Activated CD4-positive, alpha-beta T cell treated with anti-CD3 and anti-CD28 coated beads for 36 hours (primary cell): ENCODE results near the gene E2F4. TPM values are rescaled to one million over a fixed set of nuclear protein-coding genes. Genes with fewer than 3 reads are reported as not detected.

Source experiments
- ATAC-seq: fragments of 200-7000 bp; cut with Tn5 transposase; one replicate; pipeline ENCODE4 v1.10.0; 2021; ENCODE audit warnings: mild to moderate bottlenecking, moderate library complexity
- CTCF ChIA-PET: fragments of 350-600 bp; sonication (Branson Sonifier 250); formaldehyde crosslinking; loops from one replicate; lab custom pipeline; 2021; ENCODE audit warnings: antibody characterized with exemption; lab: Charles Lee
- POLR2A ChIA-PET: fragments of 350-600 bp; sonication (Branson Sonifier 250); formaldehyde crosslinking; loops from one replicate; lab custom pipeline; 2021; ENCODE audit warnings: antibody characterized with exemption, inconsistent platforms; lab: Charles Lee
- DNase-seq: peaks from one replicate; pipeline ENCODE4 v3.0.0-alpha.2; 2020
- H3K27ac Mint-ChIP-seq: one replicate; pipeline ENCODE4 v1.8.0; 2021; ENCODE audit warnings: mixed read lengths
- H3K27me3 Mint-ChIP-seq: one replicate; pipeline ENCODE4 v1.8.0; 2021; ENCODE audit warnings: mixed read lengths
- H3K36me3 Mint-ChIP-seq: one replicate; pipeline ENCODE4 v1.8.0; 2021; ENCODE audit warnings: low read depth, mixed read lengths
- H3K4me1 Mint-ChIP-seq: one replicate; pipeline ENCODE4 v1.8.0; 2021; ENCODE audit warnings: mixed read lengths
- H3K4me3 Mint-ChIP-seq: one replicate; pipeline ENCODE4 v1.8.0; 2021; ENCODE audit warnings: mild to moderate bottlenecking, moderate library complexity, mixed read lengths
- H3K9me3 Mint-ChIP-seq: one replicate; pipeline ENCODE4 v1.8.0; 2021; ENCODE audit warnings: low read depth, mixed read lengths
- intact Hi-C, 2 experiments: fragments of 100-400 bp; cut with DNase I in 1 of 2; cut with micrococcal nuclease in 1 of 2; formaldehyde crosslinking; loops; one replicate each; pipeline versions ENCODE4 v1.14.2 to v1.15.1; 2022 to 2024; cut with DNase I, micrococcal nuclease
- total RNA-seq, 2 experiments: library from RNA; stranded (reverse); gene quantifications; one replicate each; pipeline ENCODE4 v1.2.3, GENCODE V29; 2021

E2F4 gene, protein sequence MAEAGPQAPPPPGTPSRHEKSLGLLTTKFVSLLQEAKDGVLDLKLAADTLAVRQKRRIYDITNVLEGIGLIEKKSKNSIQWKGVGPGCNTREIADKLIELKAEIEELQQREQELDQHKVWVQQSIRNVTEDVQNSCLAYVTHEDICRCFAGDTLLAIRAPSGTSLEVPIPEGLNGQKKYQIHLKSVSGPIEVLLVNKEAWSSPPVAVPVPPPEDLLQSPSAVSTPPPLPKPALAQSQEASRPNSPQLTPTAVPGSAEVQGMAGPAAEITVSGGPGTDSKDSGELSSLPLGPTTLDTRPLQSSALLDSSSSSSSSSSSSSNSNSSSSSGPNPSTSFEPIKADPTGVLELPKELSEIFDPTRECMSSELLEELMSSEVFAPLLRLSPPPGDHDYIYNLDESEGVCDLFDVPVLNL
- 100 to 1,000 TPM in 1 of 2 experiments, 10 to 100 TPM in 1; 91.4 to 110 TPM for total RNA-seq

DNA sequence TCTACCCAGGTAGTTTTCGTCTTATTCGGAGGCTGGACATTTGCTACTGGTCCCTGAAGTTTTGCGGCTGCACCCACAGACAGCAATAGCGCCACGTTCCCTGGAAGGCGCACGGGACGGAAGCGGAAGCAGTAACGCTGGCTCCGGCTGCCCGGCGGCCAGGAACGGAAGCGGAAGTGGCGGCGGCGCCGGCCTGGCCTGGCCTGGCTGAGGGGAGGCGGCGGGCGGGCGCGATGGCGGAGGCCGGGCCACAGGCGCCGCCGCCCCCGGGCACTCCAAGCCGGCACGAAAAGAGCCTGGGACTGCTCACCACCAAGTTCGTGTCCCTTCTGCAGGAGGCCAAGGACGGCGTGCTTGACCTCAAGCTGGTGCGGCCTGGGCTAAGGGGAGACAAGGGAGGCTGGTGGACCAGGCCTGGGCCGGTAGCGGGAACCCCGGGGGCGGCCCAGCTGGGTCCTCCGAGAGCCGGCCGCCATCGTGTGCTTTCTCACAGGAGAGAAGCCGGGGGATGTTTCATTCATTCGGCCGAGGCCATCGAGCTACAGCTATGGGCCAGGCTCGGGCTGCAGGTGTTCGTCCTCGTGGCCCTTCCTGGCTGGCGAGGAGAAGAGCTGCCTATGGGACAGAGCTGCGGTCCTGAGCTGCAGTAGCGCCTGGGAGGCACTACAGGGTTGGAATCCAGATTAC lies at the start of gene E2F4:
Gene E2F4, plus strand, starts transcription at position 161 of the 687 bp plus-strand sequence. Its CDS starts 73 bp downstream, at position 234.
- Mint-ChIP-seq H3K4me3 (peak within 1 kb of the TSS; percentile 93), H3K4me1 (peaks cover 32% of the 10 kb centered on the region)
- intact Hi-C loops, result loop anchor here (1.0 to 5.0 kb wide), 8 partner anchors 9 to 468 kb away; partner anchors contain the start of genes MATCAP1 (in 2 of the 2), TMEM208 (in 2 of the 2), ACD (in 1 of the 2) and ATP6V0D1 (in 1 of the 2)

GRCh38 chr16:67142342-67142741 lies 49.6 kb upstream of the E2F4 start:
- H3K27ac Mint-ChIP-seq, result no peak overlapping the region
- H3K36me3 Mint-ChIP-seq, result peaks cover 52% of the 10 kb centered on the region
- no peaks in the 10 kb centered on the region for H3K27me3 Mint-ChIP-seq
- intact Hi-C loops, result no loop called here
- no peaks in the 10 kb centered on the region for H3K9me3 Mint-ChIP-seq
- H3K4me3 Mint-ChIP-seq, result no peak overlapping the region
- DNase-seq (no peak), ATAC-seq (no peak)
- ChIA-PET CTCF (interaction anchor here (1.1 to 2.5 kb wide), 2 partner anchors 27 to 124 kb away, joined by 3 to 5 read pairs; no protein-coding TSS in a partner anchor), POLR2A (interaction anchor here (0.8 kb wide), 1 partner anchor 9 kb away, joined by 3 read pairs; the partner anchor contains the start of gene B3GNT9)
- H3K4me1 Mint-ChIP-seq, result no peaks in the 10 kb centered on the region

More for the DNA sequence above, at the start of gene E2F4:
- Mint-ChIP-seq H3K36me3 (peaks cover 39% of the 10 kb centered on the region), H3K27me3 (no peaks in the 10 kb centered on the region), H3K27ac (peak within 1 kb of the TSS; percentile 93), H3K9me3 (no peaks in the 10 kb centered on the region)
- ATAC-seq (peak; percentile 96), DNase-seq (peak; percentile 92)
- ChIA-PET CTCF (interaction anchor here (0.8 to 1.3 kb wide), 2 partner anchors 33 to 37 kb away, joined by 3 to 5 read pairs; no protein-coding TSS in a partner anchor), POLR2A (no interaction called here)

DNA sequence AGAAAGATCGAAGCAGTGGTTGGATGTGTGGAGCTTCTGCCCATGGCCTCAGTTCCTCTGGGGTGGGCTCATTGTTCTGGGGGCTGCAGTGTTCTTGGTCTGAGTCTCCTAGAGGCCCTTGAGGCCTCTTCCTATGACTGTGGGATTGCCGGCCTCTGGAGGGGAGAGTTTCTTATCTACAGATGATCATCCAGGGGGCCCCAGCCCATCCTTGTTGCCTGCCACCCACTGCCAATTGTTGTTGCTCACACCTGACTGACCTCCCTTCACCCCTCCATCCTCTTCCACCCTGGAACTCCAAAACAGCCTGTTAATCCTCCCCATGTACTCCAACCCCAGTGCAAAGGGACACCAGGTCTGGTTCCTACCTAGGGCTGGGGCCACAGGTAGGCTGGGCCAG lies 47.0 kb upstream of the E2F4 start:
- Mint-ChIP-seq H3K27ac (no peak overlapping the region), H3K27me3 (peaks cover 3% of the 10 kb centered on the region), H3K9me3 (no peaks in the 10 kb centered on the region), H3K4me3 (no peak overlapping the region), H3K4me1 (no peaks in the 10 kb centered on the region), H3K36me3 (peaks cover 55% of the 10 kb centered on the region)
- intact Hi-C loops, result no loop called here
- POLR2A ChIA-PET, result no interaction called here
- CTCF ChIA-PET, result interaction anchor here (1.5 to 1.9 kb wide), 2 partner anchors 10 to 127 kb away, joined by 4 to 7 read pairs; no protein-coding TSS in a partner anchor
- no peak for ATAC-seq
- no peak for DNase-seq

DNA sequence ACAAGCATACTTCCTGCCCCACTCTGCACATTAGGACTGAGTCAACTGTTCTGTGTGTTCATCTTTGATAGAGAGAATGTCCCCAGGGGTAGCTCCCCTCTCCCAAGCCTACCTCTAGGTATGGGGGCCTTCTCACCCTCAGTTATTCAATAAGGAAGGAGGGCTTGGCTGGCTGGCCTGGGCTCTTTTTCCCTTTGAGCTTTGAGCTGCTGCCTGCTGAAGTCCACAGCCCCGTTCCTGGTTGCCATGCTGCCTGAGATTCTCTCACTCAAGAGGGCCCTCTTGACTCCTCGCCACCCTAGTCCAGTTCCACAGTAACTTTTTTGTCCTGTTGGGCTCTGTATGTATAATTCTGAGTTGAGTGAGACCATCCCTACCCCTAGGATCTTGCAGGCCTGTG lies 46.2 kb upstream of the E2F4 start:
- Mint-ChIP-seq H3K27me3 (peaks cover 3% of the 10 kb centered on the region), H3K27ac (no peak overlapping the region), H3K4me3 (no peak overlapping the region), H3K36me3 (peaks cover 48% of the 10 kb centered on the region), H3K9me3 (no peaks in the 10 kb centered on the region), H3K4me1 (no peaks in the 10 kb centered on the region)
- DNase-seq (no peak), ATAC-seq (no peak)
- ChIA-PET POLR2A (no interaction called here), CTCF (interaction anchor here (0.5 to 1.5 kb wide), 4 partner anchors 11 to 128 kb away, joined by 3 to 4 read pairs (median 4); no protein-coding TSS in a partner anchor)
- intact Hi-C loops, result no loop called here

GRCh38 chr16:67146523-67147357 lies 45.2 kb upstream of the E2F4 start:
- ATAC-seq, result no peak
- intact Hi-C loops, result no loop called here
- DNase-seq, result no peak
- H3K27ac Mint-ChIP-seq, result no peak overlapping the region
- CTCF ChIA-PET, result interaction anchor here (0.6 to 1.5 kb wide), 3 partner anchors 9 to 290 kb away, joined by 3 to 4 read pairs (median 4); no protein-coding TSS in a partner anchor
- H3K9me3 Mint-ChIP-seq, result no peaks in the 10 kb centered on the region
- H3K27me3 Mint-ChIP-seq, result peaks cover 9% of the 10 kb centered on the region
- POLR2A ChIA-PET, result no interaction called here
- no peak overlapping the region for H3K4me3 Mint-ChIP-seq
- H3K4me1 Mint-ChIP-seq, result peaks cover 5% of the 10 kb centered on the region
- peaks cover 43% of the 10 kb centered on the region for H3K36me3 Mint-ChIP-seq

- Mint-ChIP-seq H3K27me3 (peaks cover 9% of the 10 kb centered on the region), H3K27ac (no peak overlapping the region), H3K4me1 (peaks cover 5% of the 10 kb centered on the region), H3K9me3 (no peaks in the 10 kb centered on the region), H3K4me3 (no peak overlapping the region), H3K36me3 (peaks cover 36% of the 10 kb centered on the region)
- ChIA-PET POLR2A (no interaction called here), CTCF (interaction anchor here (1.0 kb wide), 1 partner anchor 10 kb away, joined by 3 read pairs; no protein-coding TSS in a partner anchor)
- DNase-seq, result no peak
- intact Hi-C loops, result no loop called here
- ATAC-seq, result no peak
These were observed 44.4 kb upstream of the E2F4 start for GRCh38 chr16:67147437-67148140.

GRCh38 chr16:67148221-67148620 lies 43.7 kb upstream of the E2F4 start:
- ATAC-seq (no peak), DNase-seq (no peak)
- ChIA-PET POLR2A (no interaction called here), CTCF (no interaction called here)
- Mint-ChIP-seq H3K27me3 (peaks cover 14% of the 10 kb centered on the region), H3K36me3 (peaks cover 32% of the 10 kb centered on the region), H3K9me3 (no peaks in the 10 kb centered on the region), H3K4me3 (no peak overlapping the region), H3K4me1 (peaks cover 9% of the 10 kb centered on the region), H3K27ac (no peak overlapping the region)
- intact Hi-C loops, result no loop called here

- Mint-ChIP-seq H3K9me3 (no peaks in the 10 kb centered on the region), H3K27me3 (peaks cover 14% of the 10 kb centered on the region), H3K36me3 (peaks cover 28% of the 10 kb centered on the region), H3K27ac (no peak overlapping the region), H3K4me3 (peak overlapping the region; percentile 10), H3K4me1 (peaks cover 10% of the 10 kb centered on the region)
- intact Hi-C loops, result no loop called here
- ChIA-PET POLR2A (no interaction called here), CTCF (interaction anchor here (0.7 kb wide), 1 partner anchor 37 kb away, joined by 3 read pairs; no protein-coding TSS in a partner anchor)
- DNase-seq (no peak), ATAC-seq (no peak)
These were observed 43.2 kb upstream of the E2F4 start for GRCh38 chr16:67148656-67149275.

DNA sequence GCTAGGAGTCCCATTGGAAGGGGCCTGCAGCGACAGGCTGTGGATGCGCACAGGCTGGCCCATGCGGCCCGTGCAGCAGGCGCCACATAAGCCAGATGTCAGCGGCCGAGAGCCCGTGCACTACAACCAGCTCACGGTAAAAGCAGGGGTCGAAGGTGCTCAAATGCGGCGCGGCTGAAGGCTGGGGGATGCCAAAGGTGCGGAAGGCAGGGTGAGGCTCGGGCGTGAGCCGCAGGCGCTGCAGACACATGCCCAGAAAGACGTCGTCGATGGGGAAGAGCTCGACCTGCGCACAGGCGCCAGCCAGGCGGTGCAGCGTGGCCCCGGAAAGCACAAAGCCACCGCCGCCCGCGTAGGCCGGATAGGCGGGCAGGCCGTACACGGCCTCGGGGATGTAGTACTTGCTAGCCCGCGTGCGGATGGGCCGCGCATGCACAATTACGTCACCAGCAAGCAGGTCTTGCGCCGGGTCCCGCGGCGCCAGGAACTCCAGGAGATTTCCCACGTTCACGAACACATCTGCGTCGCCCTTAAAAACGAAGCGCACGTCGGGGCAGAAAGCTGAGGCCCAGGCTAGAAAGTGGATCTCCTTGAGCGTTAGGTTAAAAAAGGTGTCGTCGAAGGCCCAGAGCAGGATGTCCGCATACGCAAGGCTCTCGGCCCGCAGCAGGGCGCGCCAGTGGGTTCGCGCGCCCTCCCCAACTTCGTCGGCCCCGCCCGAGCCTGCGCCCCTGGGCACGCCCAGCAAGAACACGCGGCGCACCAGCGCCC lies 42.5 kb upstream of the E2F4 start:
- ChIA-PET POLR2A (no interaction called here), CTCF (interaction anchor here (0.7 to 1.8 kb wide), 2 partner anchors 9 to 38 kb away, joined by 3 to 7 read pairs; no protein-coding TSS in a partner anchor)
- H3K27me3 Mint-ChIP-seq, result peaks cover 14% of the 10 kb centered on the region
- peak overlapping the region; percentile 10 for H3K4me3 Mint-ChIP-seq
- ATAC-seq (peak; percentile 17), DNase-seq (no peak)
- no peaks in the 10 kb centered on the region for H3K9me3 Mint-ChIP-seq
- H3K4me1 Mint-ChIP-seq, result peaks cover 10% of the 10 kb centered on the region
- intact Hi-C loops, result no loop called here
- no peak overlapping the region for H3K27ac Mint-ChIP-seq
- peaks cover 31% of the 10 kb centered on the region for H3K36me3 Mint-ChIP-seq
